OCI-LY1 (cell line): ENCODE data around the gene SMIM13.

Experiments used
- H2AFZ ChIP-seq: fragments of 200-600 bp; sonication (generic), shearing (Covaris generic); 2 replicates; pipeline ENCODE4 v1.6.0; 2014; ENCODE audit warnings: antibody characterized with exemption, mild to moderate bottlenecking, low read length
- H3F3A ChIP-seq: fragments of 200-600 bp; sonication (generic), shearing (Covaris generic); 2 replicates; pipeline ENCODE4 v1.6.0; 2014; ENCODE audit warnings: mild to moderate bottlenecking, antibody characterized with exemption, low read length, moderate library complexity; ENCODE audit not compliant: insufficient read depth
- H3K27ac ChIP-seq: fragments of 200-600 bp; sonication (generic); 2 replicates; pipeline ENCODE4 v1.5.1; 2014; ENCODE audit warnings: low read length, mixed run types, mild to moderate bottlenecking, low read depth; ENCODE audit not compliant: poor library complexity, severe bottlenecking
- H3K27me3 ChIP-seq: fragments of 200-600 bp; sonication (generic); 2 replicates; pipeline ENCODE4 v1.6.0; 2014; ENCODE audit warnings: antibody characterized with exemption, mild to moderate bottlenecking, low read length, moderate library complexity; ENCODE audit not compliant: insufficient read depth
- H3K36me3 ChIP-seq: fragments of 200-600 bp; sonication (generic); 2 replicates; pipeline ENCODE4 v1.6.1; 2014; ENCODE audit warnings: mild to moderate bottlenecking, antibody characterized with exemption, low read length, moderate library complexity, mixed read lengths; ENCODE audit not compliant: insufficient read depth
- H3K4me1 ChIP-seq: fragments of 200-600 bp; sonication (generic); 2 replicates; pipeline ENCODE4 v1.5.1; 2014; ENCODE audit warnings: mild to moderate bottlenecking, low read length, moderate library complexity; ENCODE audit not compliant: insufficient read depth, severe bottlenecking
- H3K4me2 ChIP-seq: fragments of 200-600 bp; sonication (generic), shearing (Covaris generic); 2 replicates; pipeline ENCODE4 v1.6.1; 2014; ENCODE audit warnings: low read length
- H3K4me3 ChIP-seq: fragments of 200-600 bp; sonication (generic); 2 replicates; pipeline ENCODE4 v1.5.1; 2014; ENCODE audit warnings: low read length, low read depth, mild to moderate bottlenecking, mixed read lengths; ENCODE audit not compliant: poor library complexity, severe bottlenecking
- H3K79me2 ChIP-seq: fragments of 200-600 bp; shearing (Covaris generic); 2 replicates; pipeline ENCODE4 v1.6.1; 2016; ENCODE audit warnings: mixed run types, low read length, mixed read lengths; ENCODE audit not compliant: insufficient read depth
- H3K9ac ChIP-seq: fragments of 200-600 bp; sonication (generic), shearing (Covaris generic); 2 replicates; pipeline ENCODE4 v1.6.1; 2014; ENCODE audit warnings: mild to moderate bottlenecking, low read length, mixed read lengths
- H3K9me2 ChIP-seq: fragments of 200-600 bp; sonication (generic), shearing (Covaris generic); 2 replicates; pipeline ENCODE4 v1.6.1; 2014; ENCODE audit warnings: low read depth, mild to moderate bottlenecking, low read length, mixed read lengths
- H3K9me3 ChIP-seq: fragments of 200-600 bp; shearing (Covaris generic); 2 replicates; pipeline ENCODE4 v1.6.1; 2014; ENCODE audit warnings: low read length, mixed read lengths
- H4K20me1 ChIP-seq: fragments of 200-600 bp; sonication (generic), shearing (Covaris generic); 2 replicates; pipeline ENCODE4 v1.6.0; 2016; ENCODE audit warnings: mild to moderate bottlenecking, low read length; ENCODE audit not compliant: insufficient read depth
- CTCF ChIP-seq: fragments of 200-600 bp; sonication (generic), shearing (Covaris generic); IDR thresholded peaks from 2 replicates; pipeline ENCODE4 v1.5.1; 2017; ENCODE audit warnings: mild to moderate bottlenecking, antibody characterized with exemption, low read length, moderate library complexity, mixed read lengths
- EZH2 ChIP-seq: fragments of 200-600 bp; sonication (generic), shearing (Covaris generic); IDR thresholded peaks from 2 replicates; pipeline ENCODE4 v1.8.0; 2017; ENCODE audit warnings: borderline replicate concordance, mixed run types, mild to moderate bottlenecking, antibody characterized with exemption, low read length, moderate library complexity, mixed read lengths

The SMIM13 gene

GRCh38 chr6:11069760-11070159 is 23.9 kb upstream of the SMIM13 start:
- no peaks in the 10 kb centered on the region for H3K9me2 ChIP-seq
- no peak overlapping the region for H3K4me3 ChIP-seq
- no peaks in the 10 kb centered on the region for H3K27me3 ChIP-seq
- TF ChIP-seq EZH2 (no peak), CTCF (no peak)
- H4K20me1 ChIP-seq, result no peaks in the 10 kb centered on the region
- no peak overlapping the region for H2AFZ ChIP-seq
- H3K9me3 ChIP-seq, result no peaks in the 10 kb centered on the region
- H3K9ac ChIP-seq, result no peak overlapping the region
- H3K4me2 ChIP-seq, result no peak overlapping the region
- no peaks in the 10 kb centered on the region for H3F3A ChIP-seq
- no peaks in the 10 kb centered on the region for H3K4me1 ChIP-seq
- no peaks in the 10 kb centered on the region for H3K36me3 ChIP-seq
- no peaks in the 10 kb centered on the region for H3K79me2 ChIP-seq
- H3K27ac ChIP-seq, result no peak overlapping the region

- Histone ChIP-seq H3K27me3 (no peaks in the 10 kb centered on the region), H3K4me2 (no peak overlapping the region), H3F3A (no peaks in the 10 kb centered on the region), H3K36me3 (no peaks in the 10 kb centered on the region), H3K9me3 (no peaks in the 10 kb centered on the region), H4K20me1 (no peaks in the 10 kb centered on the region), H3K79me2 (no peaks in the 10 kb centered on the region), H3K9ac (no peak overlapping the region), H3K4me1 (no peaks in the 10 kb centered on the region), H3K27ac (no peak overlapping the region), H3K4me3 (no peak overlapping the region), H3K9me2 (no peaks in the 10 kb centered on the region), H2AFZ (no peak overlapping the region)
- no peak for TF ChIP-seq CTCF
- TF ChIP-seq EZH2, result no peak
These were observed 21.5 kb upstream of the SMIM13 start for GRCh38 chr6:11072101-11072500.

GRCh38 chr6:11076540-11076939 is 17.1 kb upstream of the SMIM13 start:
- 0 out of 2 replicates have a peak, but pooled peaks cover 6% of the 10 kb centered on the region for H3K27me3 ChIP-seq
- no peak overlapping the region for H3K4me2 ChIP-seq
- H3K9me3 ChIP-seq, result no peaks in the 10 kb centered on the region
- H3K27ac ChIP-seq, result no peak overlapping the region
- no peak overlapping the region for H2AFZ ChIP-seq
- H3F3A ChIP-seq, result no peaks in the 10 kb centered on the region
- no peak overlapping the region for H3K9ac ChIP-seq
- no peak overlapping the region for H3K4me3 ChIP-seq
- H3K9me2 ChIP-seq, result no peaks in the 10 kb centered on the region
- no peaks in the 10 kb centered on the region for H3K4me1 ChIP-seq
- TF ChIP-seq CTCF (no peak), EZH2 (no peak)
- no peaks in the 10 kb centered on the region for H4K20me1 ChIP-seq
- H3K79me2 ChIP-seq, result no peaks in the 10 kb centered on the region
- H3K36me3 ChIP-seq, result no peaks in the 10 kb centered on the region
